ENCODE data around the gene FSTL4.

- TF ChIP-seq CTCF (optimal IDR thresholded peaks at IDR 0.05 in 1 of 3, IDR thresholded peaks at IDR 0.05 in 1 of 3, conservative IDR thresholded peaks at IDR 0.05 in 1 of 3; ENCODE audit: extremely low read depth in 1 of 3, insufficient read depth in 2 of 3, low read length in 3 of 3) (no peak), EZH2 (IDR thresholded peaks at IDR 0.05; ENCODE audit: low read length) (no peak)
These were observed 163.2 kb downstream of the FSTL4 start for GRCh38 chr5:133449181-133449580.

Measured in keratinocyte (primary cell).